NCI-H460 (cell line): ENCODE results near the gene NR6A1. TPM values are rescaled to one million over a fixed set of nuclear protein-coding genes. Genes with fewer than 3 reads are reported as not detected.

Experiments used
- DNase-seq: peaks from one replicate; pipeline ENCODE4 v3.0.0-alpha.2; 2016; ENCODE audit warnings: low read depth; ENCODE audit errors: extremely low read depth
- total RNA-seq: library from RNA; depleted of rRNA; stranded (reverse); fragments of >200 nt; shearing (Covaris generic); gene quantifications from 2 replicates; pipeline ENCODE4 v1.2.3, GENCODE V29; 2014

The NR6A1 gene
- total RNA-seq, 1 experiment from 2014 or later: 0.89 TPM

- DNase-seq: no peak
These were observed 221.0 kb downstream of the NR6A1 start for GRCh38 chr9:124550072-124550471.

- DNase-seq: no peak
These were observed 222.1 kb downstream of the NR6A1 start for GRCh38 chr9:124549016-124549415.

- no peak for DNase-seq
These were observed 226.6 kb downstream of the NR6A1 start for GRCh38 chr9:124544535-124544934.

GRCh38 chr9:124541824-124542223 is 229.3 kb downstream of the NR6A1 start:
- no peak for DNase-seq

GRCh38 chr9:124537926-124538325 is 233.2 kb downstream of the NR6A1 start:
- DNase-seq: no peak

GRCh38 chr9:124535846-124536245 is 235.3 kb downstream of the NR6A1 start:
- DNase-seq: no peak

- DNase-seq: no peak
These were observed 238.2 kb downstream of the NR6A1 start for GRCh38 chr9:124532897-124533296.

- DNase-seq: no peak
These were observed 240.0 kb downstream of the NR6A1 start for GRCh38 chr9:124531115-124531514.

GRCh38 chr9:124530246-124530645 is 240.9 kb downstream of the NR6A1 start:
- DNase-seq: no peak

GRCh38 chr9:124527781-124528180 is 243.3 kb downstream of the NR6A1 start:
- no peak for DNase-seq

GRCh38 chr9:124526174-124526573 is 244.9 kb downstream of the NR6A1 start:
- DNase-seq: no peak

GRCh38 chr9:124522121-124523098 is 248.7 kb downstream of the NR6A1 start:
- no peak for DNase-seq

GRCh38 chr9:124521142-124521541 is 250.0 kb downstream of the NR6A1 start:
- DNase-seq: no peak

- DNase-seq: no peak
These were observed 250.9 kb downstream of the NR6A1 start for GRCh38 chr9:124520206-124520596.

- DNase-seq: no peak
These were observed 253.0 kb downstream of the NR6A1 start for GRCh38 chr9:124518116-124518515.

- DNase-seq: no peak
These were observed 253.5 kb downstream of the NR6A1 start for GRCh38 chr9:124517600-124517999.

- DNase-seq: no peak
These were observed 256.2 kb downstream of the NR6A1 start for GRCh38 chr9:124514874-124515273.

- DNase-seq: no peak
These were observed 257.0 kb downstream of the NR6A1 start for GRCh38 chr9:124514125-124514524.

GRCh38 chr9:124513376-124513994 is 257.6 kb downstream of the NR6A1 start:
- DNase-seq: no peak

GRCh38 chr9:124512806-124513204 is 258.3 kb downstream of the NR6A1 start:
- no peak for DNase-seq

- DNase-seq: no peak
These were observed 259.0 kb downstream of the NR6A1 start for GRCh38 chr9:124511891-124512805.
